Stimulated activated CD4-positive, alpha-beta T cell treated with anti-CD3 and anti-CD28 coated beads, Interleukin-12 subunit alpha, Interleukin-12 subunit beta, amount 100 ng/mL, for 4 hours (primary cell): ENCODE data around the gene BBS10.
"Not testable (repeated sequence)": the region's sequence is repeated elsewhere in the genome, so short reads cannot be mapped to it uniquely, and the experiment has no call there.

Experiments
- DNase-seq: peaks from one replicate; pipeline ENCODE4 v3.0.0-alpha.2; 2020

Gene BBS10

GRCh38 chr12:76329159-76329558 lies 19.1 kb downstream of the BBS10 start:
- DNase-seq: no peak

- not testable (repeated sequence) for DNase-seq
Measured at GRCh38 chr12:76319595-76320319, 28.5 kb downstream of the BBS10 start.

GRCh38 chr12:76318773-76319594 lies 29.2 kb downstream of the BBS10 start:
- DNase-seq: no peak

- DNase-seq: no peak
Measured at GRCh38 chr12:76317976-76318375, 30.2 kb downstream of the BBS10 start.

- DNase-seq: no peak
Measured at GRCh38 chr12:76316468-76316867, 31.7 kb downstream of the BBS10 start.

GRCh38 chr12:76313299-76313698 lies 34.9 kb downstream of the BBS10 start:
- no peak for DNase-seq

GRCh38 chr12:76312315-76312714 lies 35.9 kb downstream of the BBS10 start:
- DNase-seq: no peak

GRCh38 chr12:76311796-76312195 lies 36.4 kb downstream of the BBS10 start:
- DNase-seq: no peak

GRCh38 chr12:76310110-76310509 lies 38.1 kb downstream of the BBS10 start:
- DNase-seq: no peak

- no peak for DNase-seq
Measured at GRCh38 chr12:76308866-76309265, 39.3 kb downstream of the BBS10 start.

- no peak for DNase-seq
Measured at GRCh38 chr12:76307083-76307482, 41.1 kb downstream of the BBS10 start.

GRCh38 chr12:76303989-76304460 lies 44.2 kb downstream of the BBS10 start:
- no peak for DNase-seq

- DNase-seq: no peak
Measured at GRCh38 chr12:76303365-76303764, 44.9 kb downstream of the BBS10 start.

GRCh38 chr12:76300297-76300665 lies 47.9 kb downstream of the BBS10 start:
- DNase-seq: no peak

- no peak for DNase-seq
Measured at GRCh38 chr12:76299536-76300296, 48.5 kb downstream of the BBS10 start.
